Nephron progenitor cell (in vitro differentiated cells): ENCODE data around the gene SLC7A6.
A peak's percentile ranks its signal among the peaks of the same experiment; 100 is the strongest.

Source experiments
- DNase-seq: peaks from one replicate; pipeline ENCODE4 v3.0.0; 2021
- H3K27ac Mint-ChIP-seq: 2 replicates; pipeline ENCODE4 v1.8.0; 2021; ENCODE audit warnings: mild to moderate bottlenecking, moderate library complexity, mixed read lengths
- H3K27me3 Mint-ChIP-seq: 2 replicates; pipeline ENCODE4 v1.8.0; 2021; ENCODE audit warnings: mild to moderate bottlenecking, low read depth, mixed read lengths; ENCODE audit not compliant: poor library complexity
- H3K36me3 Mint-ChIP-seq: 2 replicates; pipeline ENCODE4 v1.8.0; 2021; ENCODE audit warnings: low read depth, mixed read lengths
- H3K4me1 Mint-ChIP-seq: 2 replicates; pipeline ENCODE4 v1.8.0; 2021; ENCODE audit warnings: mixed read lengths
- H3K4me3 Mint-ChIP-seq: 2 replicates; pipeline ENCODE4 v1.8.0; 2021; ENCODE audit warnings: mild to moderate bottlenecking, moderate library complexity, mixed read lengths
- H3K9me3 Mint-ChIP-seq: 2 replicates; pipeline ENCODE4 v1.8.0; 2021; ENCODE audit warnings: mild to moderate bottlenecking, moderate library complexity, mixed read lengths
- CTCF ChIP-seq: fragments of 200-600 bp; sonication (generic); IDR thresholded peaks from 2 replicates; pipeline ENCODE4 v1.5.0; 2021; ENCODE audit warnings: antibody characterized with exemption

SLC7A6 gene

GRCh38 chr16:68339214-68339613 lies 74.9 kb downstream of the SLC7A6 start:
- TF ChIP-seq CTCF = no peak
- no peak overlapping the region for H3K4me3 Mint-ChIP-seq
- no peak for DNase-seq
- peaks cover 60% of the 10 kb centered on the region for H3K36me3 Mint-ChIP-seq
- no peaks in the 10 kb centered on the region for H3K9me3 Mint-ChIP-seq
- H3K4me1 Mint-ChIP-seq = peaks cover 17% of the 10 kb centered on the region
- no peaks in the 10 kb centered on the region for H3K27me3 Mint-ChIP-seq
- no peak overlapping the region for H3K27ac Mint-ChIP-seq

- Mint-ChIP-seq H3K4me3 (no peak overlapping the region), H3K36me3 (peaks cover 66% of the 10 kb centered on the region), H3K27me3 (no peaks in the 10 kb centered on the region), H3K4me1 (peaks cover 36% of the 10 kb centered on the region), H3K27ac (no peak overlapping the region), H3K9me3 (no peaks in the 10 kb centered on the region)
- DNase-seq = no peak
- no peak for TF ChIP-seq CTCF
Observed at GRCh38 chr16:68342620-68343019, 78.3 kb downstream of the SLC7A6 start.

- peaks cover 36% of the 10 kb centered on the region for H3K4me1 Mint-ChIP-seq
- H3K27me3 Mint-ChIP-seq = no peaks in the 10 kb centered on the region
- peaks cover 66% of the 10 kb centered on the region for H3K36me3 Mint-ChIP-seq
- no peak for DNase-seq
- no peak for TF ChIP-seq CTCF
- no peak overlapping the region for H3K27ac Mint-ChIP-seq
- H3K4me3 Mint-ChIP-seq = no peak overlapping the region
- no peaks in the 10 kb centered on the region for H3K9me3 Mint-ChIP-seq
Observed at GRCh38 chr16:68343137-68343536, 78.8 kb downstream of the SLC7A6 start.

- DNase-seq = no peak
- Mint-ChIP-seq H3K9me3 (no peaks in the 10 kb centered on the region), H3K27ac (no peak overlapping the region), H3K36me3 (peaks cover 69% of the 10 kb centered on the region), H3K4me1 (peaks cover 40% of the 10 kb centered on the region), H3K4me3 (no peak overlapping the region), H3K27me3 (peaks cover 3% of the 10 kb centered on the region)
- TF ChIP-seq CTCF = no peak
Observed at GRCh38 chr16:68344252-68344651, 79.9 kb downstream of the SLC7A6 start.

- Mint-ChIP-seq H3K9me3 (no peaks in the 10 kb centered on the region), H3K27me3 (peaks cover 3% of the 10 kb centered on the region), H3K4me1 (peaks cover 40% of the 10 kb centered on the region), H3K27ac (no peak overlapping the region), H3K36me3 (peaks cover 62% of the 10 kb centered on the region), H3K4me3 (no peak overlapping the region)
- DNase-seq = no peak
- TF ChIP-seq CTCF = no peak
Observed at GRCh38 chr16:68345351-68345810, 81.1 kb downstream of the SLC7A6 start.

GRCh38 chr16:68345958-68346635 lies 81.8 kb downstream of the SLC7A6 start:
- peaks cover 3% of the 10 kb centered on the region for H3K27me3 Mint-ChIP-seq
- no peaks in the 10 kb centered on the region for H3K9me3 Mint-ChIP-seq
- no peak for TF ChIP-seq CTCF
- DNase-seq = no peak
- peaks cover 60% of the 10 kb centered on the region for H3K36me3 Mint-ChIP-seq
- peak overlapping the region; percentile 19 for H3K27ac Mint-ChIP-seq
- H3K4me3 Mint-ChIP-seq = no peak overlapping the region
- peaks cover 33% of the 10 kb centered on the region for H3K4me1 Mint-ChIP-seq
